Erythroblast (primary cell): ENCODE measurements around the gene KIF13A.

ENCODE experiments used
- GATA1 ChIP-seq: IDR thresholded peaks from 2 replicates; pipeline ENCODE4 v1.6.1; 2011; ENCODE audit warnings: low read depth, mild to moderate bottlenecking, control low read depth, low read length, moderate library complexity
- POLR2A ChIP-seq: IDR thresholded peaks from 2 replicates; pipeline ENCODE4 v1.6.1; 2011; ENCODE audit warnings: mild to moderate bottlenecking, low read length

GRCh38 chr6:17768881-17769280, 218.6 kb downstream of the KIF13A start:
- TF ChIP-seq POLR2A (no peak), GATA1 (no peak)
